ENCODE results near the gene NMT1. TPM values are rescaled to one million over a fixed set of nuclear protein-coding genes. Genes with fewer than 3 reads are reported as not detected.

The NMT1 gene
- total RNA-seq, 6 experiments from 2014 or later = 50.8 to 76.7 (median 72.0) TPM

DNA sequence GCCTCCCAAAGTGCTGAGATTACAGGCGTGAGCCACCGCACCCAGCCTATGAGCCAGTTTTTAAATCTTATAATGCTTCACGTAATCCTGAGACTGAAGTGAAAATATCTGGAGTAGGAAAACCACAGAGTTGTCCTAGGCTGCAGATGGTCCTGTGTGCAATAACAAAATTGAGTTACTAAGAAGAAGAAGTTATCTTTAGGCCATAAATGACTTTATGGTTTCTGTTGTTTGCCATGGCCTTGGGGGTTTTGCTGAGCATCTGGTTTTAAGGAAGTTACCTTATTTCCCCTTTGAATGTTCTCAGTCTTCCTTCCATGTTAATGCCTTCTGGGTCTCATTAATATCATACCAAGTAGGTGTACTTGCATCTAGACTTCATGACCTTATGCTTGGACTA, 16.5 kb downstream of the NMT1 start:
- DNase-seq (no peak), ATAC-seq (peak in 1 of 4 donors; percentile 7)
- Histone ChIP-seq H3K36me3 (peaks cover 5 to 15% (median 8%) of the 10 kb centered on the region in 4 donors), H3K9me3 (no peaks in the 10 kb centered on the region), H3K27me3 (no peaks in the 10 kb centered on the region), H3K4me3 (no peak overlapping the region), H3K4me1 (peaks cover 0 to 29% (median 8%) of the 10 kb centered on the region in 4 donors), H3K27ac (no peak overlapping the region)
- WGBS (ENCODE audit: insufficient coverage, low coverage, low lambda C conversion rate, missing lambda C conversion rate) = 73% methylated on average over 3 of the region's 3 CpGs
- TF ChIP-seq POLR2A (IDR thresholded peaks at IDR 0.05) = no peak
- TF ChIP-seq, protein P1, sequence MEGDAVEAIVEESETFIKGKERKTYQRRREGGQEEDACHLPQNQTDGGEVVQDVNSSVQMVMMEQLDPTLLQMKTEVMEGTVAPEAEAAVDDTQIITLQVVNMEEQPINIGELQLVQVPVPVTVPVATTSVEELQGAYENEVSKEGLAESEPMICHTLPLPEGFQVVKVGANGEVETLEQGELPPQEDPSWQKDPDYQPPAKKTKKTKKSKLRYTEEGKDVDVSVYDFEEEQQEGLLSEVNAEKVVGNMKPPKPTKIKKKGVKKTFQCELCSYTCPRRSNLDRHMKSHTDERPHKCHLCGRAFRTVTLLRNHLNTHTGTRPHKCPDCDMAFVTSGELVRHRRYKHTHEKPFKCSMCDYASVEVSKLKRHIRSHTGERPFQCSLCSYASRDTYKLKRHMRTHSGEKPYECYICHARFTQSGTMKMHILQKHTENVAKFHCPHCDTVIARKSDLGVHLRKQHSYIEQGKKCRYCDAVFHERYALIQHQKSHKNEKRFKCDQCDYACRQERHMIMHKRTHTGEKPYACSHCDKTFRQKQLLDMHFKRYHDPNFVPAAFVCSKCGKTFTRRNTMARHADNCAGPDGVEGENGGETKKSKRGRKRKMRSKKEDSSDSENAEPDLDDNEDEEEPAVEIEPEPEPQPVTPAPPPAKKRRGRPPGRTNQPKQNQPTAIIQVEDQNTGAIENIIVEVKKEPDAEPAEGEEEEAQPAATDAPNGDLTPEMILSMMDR (IDR thresholded peaks at IDR 0.05) = no peak
- intact Hi-C loops (cut with DNase I) = no loop called here

DNA sequence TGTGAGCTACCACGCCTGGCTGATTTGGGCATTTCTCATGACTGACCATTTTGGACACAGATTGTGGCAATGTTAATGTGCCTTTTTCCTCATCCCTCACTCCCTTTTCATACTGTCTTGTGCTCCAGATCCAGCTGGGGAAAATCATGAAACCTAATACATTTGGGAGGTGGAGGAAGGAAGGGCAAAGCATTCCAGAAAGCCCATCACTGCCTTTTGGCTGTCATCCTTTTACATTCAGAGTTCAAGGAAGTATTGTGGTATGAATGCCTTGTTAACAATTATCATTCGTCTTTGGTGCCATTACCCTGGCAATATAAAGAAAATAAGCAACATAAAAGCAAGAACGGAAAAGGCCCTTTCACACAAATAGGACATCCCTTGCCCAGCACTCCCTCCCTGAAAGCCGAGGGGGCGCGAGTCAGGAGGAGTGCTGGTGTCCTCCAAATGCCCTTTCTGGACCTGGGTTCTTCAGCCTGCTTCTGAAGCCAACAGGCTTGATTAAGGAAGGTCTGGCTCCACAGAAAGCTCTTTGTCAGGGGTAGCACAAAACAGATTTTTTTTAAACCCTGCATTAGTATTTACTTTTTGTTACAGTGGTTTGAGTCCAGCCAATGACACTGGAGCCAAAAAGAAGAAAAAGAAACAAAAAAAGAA, 20.1 kb downstream of the NMT1 start:
- TF ChIP-seq, protein P1 (IDR thresholded peaks at IDR 0.05) = no peak
- Histone ChIP-seq H3K4me1 (peaks cover 0 to 12% (median 5%) of the 10 kb centered on the region in 4 donors), H3K27me3 (no peaks in the 10 kb centered on the region), H3K27ac (no peak overlapping the region), H3K9me3 (no peaks in the 10 kb centered on the region), H3K36me3 (peaks cover 5 to 43% (median 17%) of the 10 kb centered on the region in 4 donors), H3K4me3 (no peak overlapping the region)
- DNase-seq = no peak
- ATAC-seq = no peak
- 93% methylated on average over 6 of the region's 6 CpGs for WGBS (ENCODE audit: insufficient coverage, low coverage, low lambda C conversion rate, missing lambda C conversion rate)
- intact Hi-C loops (cut with DNase I) = no loop called here

DNA sequence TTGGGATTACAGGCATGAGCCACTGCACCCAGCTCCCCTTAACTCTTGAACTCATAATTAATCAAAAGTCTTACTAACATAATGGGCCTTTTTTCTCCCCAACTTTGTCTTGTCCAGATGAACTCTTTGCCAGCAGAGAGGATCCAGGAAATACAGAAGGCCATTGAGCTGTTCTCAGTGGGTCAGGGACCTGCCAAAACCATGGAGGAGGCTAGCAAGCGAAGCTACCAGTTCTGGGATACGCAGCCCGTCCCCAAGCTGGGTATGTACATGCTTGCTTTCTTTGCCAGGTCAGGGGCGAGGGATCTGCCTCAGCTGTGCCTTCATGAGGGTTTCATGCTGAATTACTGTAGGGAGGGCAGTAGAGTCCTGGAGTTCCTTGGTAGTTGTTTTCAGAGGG, 25.3 kb downstream of the NMT1 start:
- Histone ChIP-seq H3K9me3 (no peaks in the 10 kb centered on the region), H3K36me3 (peaks cover 5 to 65% (median 21%) of the 10 kb centered on the region in 4 donors), H3K27ac (peak overlapping the region; percentile 66 to 95 (median 91)), H3K4me3 (no peak overlapping the region), H3K27me3 (no peaks in the 10 kb centered on the region), H3K4me1 (peaks cover 0 to 41% (median 16%) of the 10 kb centered on the region in 4 donors)
- ATAC-seq (peak in 3 of 4 donors; percentile 4 to 22 (median 10)), DNase-seq (no peak)
- WGBS (ENCODE audit: insufficient coverage, low coverage, low lambda C conversion rate, missing lambda C conversion rate) = 83% methylated on average over 1 of the region's 4 CpGs
- TF ChIP-seq POLR2A (IDR thresholded peaks at IDR 0.05) = no peak
- TF ChIP-seq, protein P1 (IDR thresholded peaks at IDR 0.05) = no peak
- intact Hi-C loops (cut with DNase I) = no loop called here

DNA sequence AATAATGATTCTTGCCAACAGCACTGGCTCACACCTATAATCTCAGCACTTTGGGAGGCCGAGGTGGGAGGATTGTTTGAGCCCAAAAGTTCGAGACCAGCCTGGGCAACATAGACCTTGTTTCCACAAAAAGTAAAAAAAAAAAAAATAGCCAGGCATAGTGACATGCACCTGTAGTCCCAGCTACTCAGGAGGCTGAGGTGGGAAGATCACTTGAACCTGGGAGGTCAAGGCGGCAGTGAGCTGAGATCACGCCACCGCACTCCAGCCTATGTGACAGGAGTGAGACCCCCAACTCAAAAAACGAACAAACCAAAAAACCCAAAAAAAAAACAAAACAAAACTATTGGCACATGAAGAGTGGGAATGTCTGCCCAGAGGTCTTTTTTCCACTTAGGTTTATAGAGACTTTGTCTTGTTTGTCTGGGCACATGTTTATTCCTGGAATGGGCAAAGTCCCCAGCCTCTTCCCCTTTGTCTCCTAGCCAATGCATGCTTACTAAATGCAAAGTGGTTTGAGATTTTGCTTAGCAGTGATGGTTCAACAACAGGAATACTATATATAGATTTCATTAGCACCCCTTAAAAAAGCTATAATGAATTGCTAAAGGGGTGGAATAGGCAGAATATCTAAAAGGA, 25.9 kb downstream of the NMT1 start:
- H3K27ac ChIP-seq = peak overlapping the region; percentile 66 to 95 (median 91)
- H3K9me3 ChIP-seq = no peaks in the 10 kb centered on the region
- H3K27me3 ChIP-seq = no peaks in the 10 kb centered on the region
- ATAC-seq = peak; percentile 78 to 89 (median 87)
- H3K36me3 ChIP-seq = peaks cover 5 to 63% (median 18%) of the 10 kb centered on the region in 4 donors
- peaks cover 0 to 47% (median 19%) of the 10 kb centered on the region in 4 donors for H3K4me1 ChIP-seq
- DNase-seq = peak in 1 of 3 donors; percentile 73
- no peak overlapping the region for H3K4me3 ChIP-seq
- intact Hi-C loops (cut with DNase I) = no loop called here
- TF ChIP-seq POLR2A (IDR thresholded peaks at IDR 0.05) = no peak
- TF ChIP-seq, protein P1 (IDR thresholded peaks at IDR 0.05) = no peak
- 23% methylated on average over 6 of the region's 6 CpGs for WGBS (ENCODE audit: insufficient coverage, low coverage, low lambda C conversion rate, missing lambda C conversion rate)

Data from right lobe of liver (tissue), 6 donors.